Ishikawa (cell line): ENCODE data around the gene CCDC69.

Experiments
- CEBPB ChIP-seq: IDR thresholded peaks from 2 replicates; pipeline ENCODE4 v1.6.1; 2012
- CREB1 ChIP-seq: IDR thresholded peaks from 2 replicates; pipeline ENCODE4 v1.6.1; 2012; ENCODE audit warnings: low read depth
- EGR1 ChIP-seq: IDR thresholded peaks from 2 replicates; pipeline ENCODE4 v1.6.1; 2012
- EP300 ChIP-seq: IDR thresholded peaks from 2 replicates; pipeline ENCODE4 v1.6.1; 2012; ENCODE audit warnings: borderline replicate concordance
- FOXM1 ChIP-seq: IDR thresholded peaks from 2 replicates; pipeline ENCODE4 v1.6.1; 2012; ENCODE audit warnings: low read depth, borderline replicate concordance
- NFIC ChIP-seq: IDR thresholded peaks from 2 replicates; pipeline ENCODE4 v1.6.1; 2012
- RAD21 ChIP-seq: IDR thresholded peaks from 2 replicates; pipeline ENCODE4 v1.6.1; 2012; ENCODE audit warnings: low read depth
- TAF1 ChIP-seq: IDR thresholded peaks from 2 replicates; pipeline ENCODE4 v1.6.1; 2012; ENCODE audit warnings: low read depth, mild to moderate bottlenecking
- TCF12 ChIP-seq: IDR thresholded peaks from 2 replicates; pipeline ENCODE4 v1.6.1; 2012; ENCODE audit warnings: low read depth
- TEAD4 ChIP-seq: IDR thresholded peaks from 2 replicates; pipeline ENCODE4 v1.6.1; 2012
- YY1 ChIP-seq: IDR thresholded peaks from 2 replicates; pipeline ENCODE4 v1.6.1; 2012; ENCODE audit warnings: low read depth
- ZBTB7A ChIP-seq: IDR thresholded peaks from 2 replicates; pipeline ENCODE4 v1.6.1; 2012; ENCODE audit warnings: low read depth
- TF ChIP-seq, protein P1 (sequence below): IDR thresholded peaks from 2 replicates; pipeline ENCODE4 v1.6.1; 2012
- TF ChIP-seq, protein P2 (sequence below): IDR thresholded peaks from 2 replicates; pipeline ENCODE4 v1.6.1; 2012
- TF ChIP-seq, protein P3 (sequence below): IDR thresholded peaks from 2 replicates; pipeline ENCODE4 v1.6.1; 2012; ENCODE audit warnings: low read depth, mild to moderate bottlenecking

The CCDC69 gene

DNA sequence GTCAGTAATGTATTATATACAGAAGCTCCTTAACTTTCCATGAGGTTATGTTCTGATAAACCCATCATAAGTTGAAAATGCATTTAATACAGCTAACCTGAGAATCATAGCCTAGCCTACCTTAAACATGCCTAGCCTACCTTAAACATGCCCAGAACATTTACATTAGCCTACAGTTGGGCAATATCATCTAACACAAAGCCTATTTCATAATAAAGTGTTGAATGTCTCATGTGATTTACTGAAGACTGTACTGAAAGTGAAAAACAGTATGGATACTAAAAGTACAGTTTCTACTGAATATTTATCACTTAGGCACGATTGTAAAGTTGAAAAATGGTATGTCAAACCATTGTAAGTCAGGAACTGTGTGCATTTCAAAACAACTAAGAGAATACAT lies 30.7 kb upstream of the CCDC69 start:
- TF ChIP-seq TAF1, result no peak
- TF ChIP-seq, protein P1, sequence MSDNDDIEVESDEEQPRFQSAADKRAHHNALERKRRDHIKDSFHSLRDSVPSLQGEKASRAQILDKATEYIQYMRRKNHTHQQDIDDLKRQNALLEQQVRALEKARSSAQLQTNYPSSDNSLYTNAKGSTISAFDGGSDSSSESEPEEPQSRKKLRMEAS, result no peak
- no peak for TF ChIP-seq CEBPB
- no peak for TF ChIP-seq CREB1
- TF ChIP-seq ZBTB7A, result no peak
- no peak for TF ChIP-seq EP300
- TF ChIP-seq, protein P2, sequence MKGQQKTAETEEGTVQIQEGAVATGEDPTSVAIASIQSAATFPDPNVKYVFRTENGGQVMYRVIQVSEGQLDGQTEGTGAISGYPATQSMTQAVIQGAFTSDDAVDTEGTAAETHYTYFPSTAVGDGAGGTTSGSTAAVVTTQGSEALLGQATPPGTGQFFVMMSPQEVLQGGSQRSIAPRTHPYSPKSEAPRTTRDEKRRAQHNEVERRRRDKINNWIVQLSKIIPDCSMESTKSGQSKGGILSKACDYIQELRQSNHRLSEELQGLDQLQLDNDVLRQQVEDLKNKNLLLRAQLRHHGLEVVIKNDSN, result no peak
- TF ChIP-seq, protein P3, sequence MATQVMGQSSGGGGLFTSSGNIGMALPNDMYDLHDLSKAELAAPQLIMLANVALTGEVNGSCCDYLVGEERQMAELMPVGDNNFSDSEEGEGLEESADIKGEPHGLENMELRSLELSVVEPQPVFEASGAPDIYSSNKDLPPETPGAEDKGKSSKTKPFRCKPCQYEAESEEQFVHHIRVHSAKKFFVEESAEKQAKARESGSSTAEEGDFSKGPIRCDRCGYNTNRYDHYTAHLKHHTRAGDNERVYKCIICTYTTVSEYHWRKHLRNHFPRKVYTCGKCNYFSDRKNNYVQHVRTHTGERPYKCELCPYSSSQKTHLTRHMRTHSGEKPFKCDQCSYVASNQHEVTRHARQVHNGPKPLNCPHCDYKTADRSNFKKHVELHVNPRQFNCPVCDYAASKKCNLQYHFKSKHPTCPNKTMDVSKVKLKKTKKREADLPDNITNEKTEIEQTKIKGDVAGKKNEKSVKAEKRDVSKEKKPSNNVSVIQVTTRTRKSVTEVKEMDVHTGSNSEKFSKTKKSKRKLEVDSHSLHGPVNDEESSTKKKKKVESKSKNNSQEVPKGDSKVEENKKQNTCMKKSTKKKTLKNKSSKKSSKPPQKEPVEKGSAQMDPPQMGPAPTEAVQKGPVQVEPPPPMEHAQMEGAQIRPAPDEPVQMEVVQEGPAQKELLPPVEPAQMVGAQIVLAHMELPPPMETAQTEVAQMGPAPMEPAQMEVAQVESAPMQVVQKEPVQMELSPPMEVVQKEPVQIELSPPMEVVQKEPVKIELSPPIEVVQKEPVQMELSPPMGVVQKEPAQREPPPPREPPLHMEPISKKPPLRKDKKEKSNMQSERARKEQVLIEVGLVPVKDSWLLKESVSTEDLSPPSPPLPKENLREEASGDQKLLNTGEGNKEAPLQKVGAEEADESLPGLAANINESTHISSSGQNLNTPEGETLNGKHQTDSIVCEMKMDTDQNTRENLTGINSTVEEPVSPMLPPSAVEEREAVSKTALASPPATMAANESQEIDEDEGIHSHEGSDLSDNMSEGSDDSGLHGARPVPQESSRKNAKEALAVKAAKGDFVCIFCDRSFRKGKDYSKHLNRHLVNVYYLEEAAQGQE, result no peak
- TF ChIP-seq FOXM1, result no peak
- no peak for TF ChIP-seq NFIC
- no peak for TF ChIP-seq TEAD4
- no peak for TF ChIP-seq EGR1
- TF ChIP-seq YY1, result no peak
- TF ChIP-seq RAD21, result no peak
- no peak for TF ChIP-seq TCF12

DNA sequence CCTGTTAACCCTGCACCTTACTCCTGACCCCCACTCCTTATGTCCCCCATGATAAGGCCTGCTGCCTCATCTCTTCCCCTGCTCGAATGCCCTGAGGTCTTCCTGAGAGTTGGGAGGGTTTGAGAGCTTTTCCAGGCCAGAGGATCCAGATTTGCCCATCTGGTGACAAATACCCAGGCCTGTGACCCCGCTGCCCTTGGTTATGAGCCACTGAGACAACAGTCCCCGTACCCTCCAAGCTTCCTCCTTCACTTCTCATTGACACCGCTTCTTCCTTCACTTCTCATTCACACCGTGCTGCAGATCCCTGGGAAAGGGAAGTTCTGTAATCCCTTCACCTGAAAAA lies 29.7 kb upstream of the CCDC69 start:
- TF ChIP-seq TAF1 (no peak), NFIC (no peak), TEAD4 (no peak), EP300 (no peak), CREB1 (no peak), ZBTB7A (no peak)
- TF ChIP-seq, protein P1, result no peak

DNA sequence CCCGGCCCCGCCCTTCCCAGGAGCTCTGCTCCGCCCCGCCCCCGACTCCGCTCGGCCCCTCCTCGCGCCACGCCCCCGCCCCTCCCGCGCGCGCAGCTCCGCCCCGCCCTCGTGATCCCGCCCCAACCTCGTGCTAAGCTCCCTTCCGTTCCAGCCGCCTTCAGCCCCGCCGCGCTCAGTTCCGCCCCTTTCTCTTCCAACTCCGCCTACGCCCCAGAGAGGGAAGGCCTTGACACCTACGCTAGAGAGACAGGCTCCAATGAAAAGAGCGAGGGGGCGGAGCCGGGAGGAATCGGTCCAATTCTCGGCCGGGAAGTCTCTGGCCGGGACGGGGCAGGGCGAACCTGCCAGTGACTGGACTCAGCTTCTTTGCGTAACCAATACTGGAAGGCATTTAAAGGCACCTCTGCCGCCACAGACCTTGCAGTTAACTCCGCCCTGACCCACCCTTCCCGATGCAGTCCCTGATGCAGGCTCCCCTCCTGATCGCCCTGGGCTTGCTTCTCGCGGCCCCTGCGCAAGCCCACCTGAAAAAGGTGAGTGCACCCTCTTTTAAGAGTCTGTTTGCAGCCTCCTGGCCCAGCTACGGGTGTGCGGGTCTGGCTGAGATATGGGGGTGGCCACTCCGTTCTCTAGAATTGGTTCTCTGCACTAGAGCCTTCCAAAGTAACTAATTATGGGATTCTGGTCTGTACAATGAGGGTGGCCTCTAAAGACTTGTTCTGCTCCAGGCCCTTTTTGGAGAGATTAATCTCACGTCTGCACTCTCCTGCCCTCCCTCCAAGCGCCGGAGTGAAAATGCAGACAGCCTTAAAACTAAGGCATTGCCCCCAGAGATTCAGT lies 29.1 kb upstream of the CCDC69 start, which contains the start of gene GM2A:
GM2A (plus strand) TSS at position 424 of the 843 bp plus-strand sequence; CDS start at position 456, 32 bp downstream.
- TF ChIP-seq NFIC (no peak), TAF1 (peak; percentile 11; the same call in 1 of the 2 replicates), YY1 (no peak), EGR1 (peak; percentile 85), RAD21 (no peak), CEBPB (peak; percentile 76), TCF12 (no peak), FOXM1 (no peak), ZBTB7A (peak; percentile 57; the same call in 1 of the 2 replicates)
- TF ChIP-seq, protein P1, result peak; percentile 46
- TF ChIP-seq, protein P3, result no peak
- TF ChIP-seq, protein P2, result peak; percentile 65

DNA sequence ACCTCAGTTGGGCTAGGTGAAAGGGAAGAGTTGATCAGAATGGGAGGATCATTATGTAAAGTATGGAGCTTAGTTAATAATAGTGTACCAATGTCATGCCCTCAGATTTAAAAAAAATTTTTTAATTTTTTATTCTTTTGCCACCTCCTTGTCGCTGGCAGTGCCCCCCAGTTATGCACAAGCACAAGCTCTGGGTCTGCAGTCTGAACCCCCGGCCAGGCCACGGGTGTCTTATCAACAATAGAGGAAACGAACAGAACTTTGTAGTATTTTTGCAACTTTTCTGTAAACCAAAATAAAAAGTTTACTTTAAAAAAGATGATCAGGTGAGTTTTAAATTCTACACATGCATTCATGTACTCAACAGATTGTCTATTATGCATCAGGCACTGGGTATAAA lies 27.7 kb upstream of the CCDC69 start:
- TF ChIP-seq EGR1 (no peak), CEBPB (no peak), EP300 (no peak), ZBTB7A (no peak), FOXM1 (no peak), RAD21 (no peak)
- TF ChIP-seq, protein P3, result no peak
